TTC549 (cell line): ENCODE measurements around the gene TMEM248.
"Not testable (repeated sequence)": the region's sequence is repeated elsewhere in the genome, so short reads cannot be mapped to it uniquely, and the experiment has no call there.

Source experiments
- FAIRE-seq: peaks from 2 replicates; lab custom pipeline; 2012; peaks lifted over from hg19 to GRCh38; lab: Jason Lieb, UNC

The TMEM248 gene

GRCh38 chr7:66920769-66921395 is at the start of gene TMEM248:
TMEM248 (plus strand) TSS chr7:66921225; CDS start chr7:66941866, 20,641 bp downstream.
- FAIRE-seq = no peak

- no peak for FAIRE-seq
Measured at GRCh38 chr7:66873476-66873875, 47.5 kb upstream of the TMEM248 start.

GRCh38 chr7:66877577-66878300 is 43.3 kb upstream of the TMEM248 start:
- FAIRE-seq = no peak

- not testable (repeated sequence) for FAIRE-seq
Measured at GRCh38 chr7:66878301-66878685, 42.7 kb upstream of the TMEM248 start.

GRCh38 chr7:66880053-66880452 is 41.0 kb upstream of the TMEM248 start:
- no peak for FAIRE-seq

GRCh38 chr7:66880577-66880976 is 40.4 kb upstream of the TMEM248 start:
- not testable (repeated sequence) for FAIRE-seq

GRCh38 chr7:66883716-66884115 is 37.3 kb upstream of the TMEM248 start:
- FAIRE-seq = no peak

- not testable (repeated sequence) for FAIRE-seq
Measured at GRCh38 chr7:66884556-66884955, 36.5 kb upstream of the TMEM248 start.

- FAIRE-seq = no peak
Measured at GRCh38 chr7:66886152-66886551, 34.9 kb upstream of the TMEM248 start.

- FAIRE-seq = not testable (repeated sequence)
Measured at GRCh38 chr7:66888223-66888622, 32.8 kb upstream of the TMEM248 start.

- no peak for FAIRE-seq
Measured at GRCh38 chr7:66894463-66895080, 26.5 kb upstream of the TMEM248 start.

GRCh38 chr7:66896441-66896840 is 24.6 kb upstream of the TMEM248 start:
- no peak for FAIRE-seq

- no peak for FAIRE-seq
Measured at GRCh38 chr7:66899552-66900280, 21.3 kb upstream of the TMEM248 start.

- FAIRE-seq = no peak
Measured at GRCh38 chr7:66901941-66902843, 18.8 kb upstream of the TMEM248 start.

GRCh38 chr7:66902844-66903180 is 18.2 kb upstream of the TMEM248 start:
- no peak for FAIRE-seq

- FAIRE-seq = no peak
Measured at GRCh38 chr7:66903360-66904062, 17.5 kb upstream of the TMEM248 start.

GRCh38 chr7:66904063-66904593 is 16.9 kb upstream of the TMEM248 start:
- no peak for FAIRE-seq

- FAIRE-seq = no peak
Measured at GRCh38 chr7:66905278-66905677, 15.7 kb upstream of the TMEM248 start.

GRCh38 chr7:66905689-66906088 is 15.3 kb upstream of the TMEM248 start:
- no peak for FAIRE-seq

- no peak for FAIRE-seq
Measured at GRCh38 chr7:66907731-66908130, 13.3 kb upstream of the TMEM248 start.

GRCh38 chr7:66908598-66908997 is 12.4 kb upstream of the TMEM248 start:
- FAIRE-seq = not testable (repeated sequence)
